Gastroesophageal sphincter (tissue), 4 donors: ENCODE data around the gene GSDME. TPM values are rescaled to one million over a fixed set of nuclear protein-coding genes. Genes with fewer than 3 reads are reported as not detected.

Experiments
- ATAC-seq: fragments of 150-250 bp; one replicate; pipeline ENCODE4 v1.9.1; 2016; ENCODE audit warnings: mild to moderate bottlenecking, moderate library complexity
- H3K27ac ChIP-seq, 4 donors: fragments of 200-600 bp; sonication (generic) in 3 of 4; 1 replicate in 3 of 4; 2 replicates in 1 of 4; pipeline ENCODE4 v1.5.1; 2016 to 2019
- H3K27me3 ChIP-seq: fragments of 200-600 bp; sonication (generic); one replicate; pipeline ENCODE4 v1.5.1; 2019
- H3K36me3 ChIP-seq, 2 donors: fragments of 200-600 bp; sonication (generic); one replicate each; pipeline ENCODE4 v1.5.1; 2019; ENCODE audit warnings: control low read depth in 1 of 2
- H3K4me1 ChIP-seq, 3 donors: fragments of 200-600 bp; sonication (generic); 1 replicate in 2 of 3; 2 replicates in 1 of 3; pipeline ENCODE4 v1.5.1; 2016 to 2019; ENCODE audit warnings: control low read depth in 2 of 3
- H3K4me3 ChIP-seq, 2 donors: fragments of 200-600 bp; sonication (generic); one replicate each; pipeline ENCODE4 v1.5.1; 2019; ENCODE audit warnings: mild to moderate bottlenecking in 1 of 2, moderate library complexity in 1 of 2
- H3K9me3 ChIP-seq, 3 donors: fragments of 200-600 bp; sonication (generic); one replicate each; pipeline ENCODE4 v1.5.1; 2017 to 2019; ENCODE audit warnings: control low read depth in 2 of 3
- CTCF ChIP-seq, 4 experiments: fragments of 200-600 bp in 2 of 4; fragments of 450-650 bp in 2 of 4; sonication (generic) in 1 of 4; IDR thresholded peaks; one replicate each; pipeline ENCODE4 v1.5.1; 2017 to 2019; ENCODE audit warnings: antibody characterized with exemption in 4 of 4, mild to moderate bottlenecking in 2 of 4, moderate library complexity in 2 of 4
- EP300 ChIP-seq: sonication (generic); formaldehyde crosslinking; IDR thresholded peaks from one replicate; pipeline ENCODE4 v1.6.1; 2017; ENCODE audit warnings: antibody characterized with exemption, mild to moderate bottlenecking
- POLR2A ChIP-seq, 2 donors: fragments of 450-650 bp; IDR thresholded peaks; one replicate each; pipeline ENCODE4 v1.6.1; 2017; ENCODE audit warnings: antibody characterized with exemption in 2 of 2, mild to moderate bottlenecking in 2 of 2, moderate library complexity in 1 of 2
- POLR2AphosphoS5 ChIP-seq: sonication (generic); formaldehyde crosslinking; IDR thresholded peaks from one replicate; pipeline ENCODE4 v1.6.1; 2017; ENCODE audit warnings: antibody characterized with exemption
- WGBS, 2 donors: methylation state at CpG; one replicate each; pipeline ENCODE4 v1.1.5; 2018; ENCODE audit warnings: low coverage in 1 of 2; 5-methylcytosine and 5-hydroxymethylcytosine counted together
- total RNA-seq, 4 donors: library from RNA; depleted of rRNA; stranded (reverse); fragments of >200 nt; gene quantifications; one replicate each; pipeline ENCODE4 v1.1.0, GENCODE V29; 2016

The GSDME gene
- total RNA-seq, 4 donors from 2014 or later = 6.4 to 9.8 (median 8.4) TPM

GRCh38 chr7:24706211-24707170 lies 50.8 kb downstream of the GSDME start:
- TF ChIP-seq EP300 = no peak
- no peak for TF ChIP-seq POLR2AphosphoS5
- no peak for TF ChIP-seq POLR2A (IDR thresholded peaks at IDR 0.05)
- no peak for TF ChIP-seq CTCF (IDR thresholded peaks at IDR 0.05)
- H3K4me1 ChIP-seq = peaks cover 0 to 12% (median 0%) of the 10 kb centered on the region in 3 donors
- 92 to 100% methylated on average over 1 to 9 of the region's 30 CpGs for WGBS, 2 donors
- H3K36me3 ChIP-seq = peaks cover 0 to 18% of the 10 kb centered on the region in 2 donors
- no peak overlapping the region for H3K4me3 ChIP-seq
- ATAC-seq = no peak
- H3K9me3 ChIP-seq = no peaks in the 10 kb centered on the region
- H3K27ac ChIP-seq = no peak overlapping the region
- no peaks in the 10 kb centered on the region for H3K27me3 ChIP-seq

- Histone ChIP-seq H3K27ac (no peak overlapping the region), H3K36me3 (peaks cover 0 to 18% of the 10 kb centered on the region in 2 donors), H3K4me1 (peaks cover 0 to 22% (median 0%) of the 10 kb centered on the region in 3 donors), H3K9me3 (no peaks in the 10 kb centered on the region), H3K27me3 (no peaks in the 10 kb centered on the region), H3K4me3 (no peak overlapping the region)
- no peak for TF ChIP-seq POLR2AphosphoS5
- no CpG with 5 or more reads among the region's 5 CpGs for WGBS, 2 donors
- ATAC-seq = no peak
These were observed 51.8 kb downstream of the GSDME start for GRCh38 chr7:24705461-24705954.

GRCh38 chr7:24704311-24704710 lies 53.0 kb downstream of the GSDME start:
- TF ChIP-seq EP300 = no peak
- no peak for TF ChIP-seq CTCF (IDR thresholded peaks at IDR 0.05)
- TF ChIP-seq POLR2AphosphoS5 = no peak
- TF ChIP-seq POLR2A (IDR thresholded peaks at IDR 0.05) = no peak
- WGBS, 2 donors = 60 to 69% methylated on average over 2 to 4 of the region's 4 CpGs
- no peak overlapping the region for H3K27ac ChIP-seq

GRCh38 chr7:24703296-24703695 lies 54.0 kb downstream of the GSDME start:
- no peak for ATAC-seq

More at GRCh38 chr7:24704311-24704710, 53.0 kb downstream of the GSDME start:
- no peaks in the 10 kb centered on the region for H3K9me3 ChIP-seq
- peaks cover 0 to 9% of the 10 kb centered on the region in 2 donors for H3K36me3 ChIP-seq
- H3K4me3 ChIP-seq = no peak overlapping the region
- no peak for ATAC-seq
- H3K4me1 ChIP-seq = peaks cover 0 to 22% (median 0%) of the 10 kb centered on the region in 3 donors
- no peaks in the 10 kb centered on the region for H3K27me3 ChIP-seq

More at GRCh38 chr7:24703296-24703695, 54.0 kb downstream of the GSDME start:
- TF ChIP-seq EP300 = no peak
- no peak for TF ChIP-seq POLR2A (IDR thresholded peaks at IDR 0.05)
- no peak for TF ChIP-seq CTCF (IDR thresholded peaks at IDR 0.05)
- no peak for TF ChIP-seq POLR2AphosphoS5
- no peaks in the 10 kb centered on the region for H3K9me3 ChIP-seq
- H3K36me3 ChIP-seq = peaks cover 0 to 5% of the 10 kb centered on the region in 2 donors
- H3K27me3 ChIP-seq = no peaks in the 10 kb centered on the region
- H3K4me1 ChIP-seq = peaks cover 0 to 27% (median 0%) of the 10 kb centered on the region in 3 donors
- WGBS, 2 donors = 50 to 85% methylated on average over 2 of the region's 3 CpGs
- H3K27ac ChIP-seq = no peak overlapping the region
- no peak overlapping the region for H3K4me3 ChIP-seq
